ENCODE data around the gene CTR9.

GRCh38 chr11:10808235-10808552 lies 57.1 kb downstream of the CTR9 start:
- TF ChIP-seq, protein P1, sequence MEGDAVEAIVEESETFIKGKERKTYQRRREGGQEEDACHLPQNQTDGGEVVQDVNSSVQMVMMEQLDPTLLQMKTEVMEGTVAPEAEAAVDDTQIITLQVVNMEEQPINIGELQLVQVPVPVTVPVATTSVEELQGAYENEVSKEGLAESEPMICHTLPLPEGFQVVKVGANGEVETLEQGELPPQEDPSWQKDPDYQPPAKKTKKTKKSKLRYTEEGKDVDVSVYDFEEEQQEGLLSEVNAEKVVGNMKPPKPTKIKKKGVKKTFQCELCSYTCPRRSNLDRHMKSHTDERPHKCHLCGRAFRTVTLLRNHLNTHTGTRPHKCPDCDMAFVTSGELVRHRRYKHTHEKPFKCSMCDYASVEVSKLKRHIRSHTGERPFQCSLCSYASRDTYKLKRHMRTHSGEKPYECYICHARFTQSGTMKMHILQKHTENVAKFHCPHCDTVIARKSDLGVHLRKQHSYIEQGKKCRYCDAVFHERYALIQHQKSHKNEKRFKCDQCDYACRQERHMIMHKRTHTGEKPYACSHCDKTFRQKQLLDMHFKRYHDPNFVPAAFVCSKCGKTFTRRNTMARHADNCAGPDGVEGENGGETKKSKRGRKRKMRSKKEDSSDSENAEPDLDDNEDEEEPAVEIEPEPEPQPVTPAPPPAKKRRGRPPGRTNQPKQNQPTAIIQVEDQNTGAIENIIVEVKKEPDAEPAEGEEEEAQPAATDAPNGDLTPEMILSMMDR (conservative IDR thresholded peaks at IDR 0.05; ENCODE audit: low read depth, low read length), result no peak
- no peak for TF ChIP-seq EZH2 (IDR thresholded peaks at IDR 0.05; ENCODE audit: borderline replicate concordance, low read depth, low read length, poor library complexity, severe bottlenecking)

All from A673 (cell line).